Activated CD4-positive, alpha-beta T cell treated with anti-CD3 and anti-CD28 coated beads, Interleukin-2, amount 50 U/mL, for 16 hours (primary cell): Measurements from ENCODE around the gene RAB6B.

Experiments used
- DNase-seq: peaks from one replicate; pipeline ENCODE4 v3.0.0-alpha.2; 2020

The RAB6B gene

DNA sequence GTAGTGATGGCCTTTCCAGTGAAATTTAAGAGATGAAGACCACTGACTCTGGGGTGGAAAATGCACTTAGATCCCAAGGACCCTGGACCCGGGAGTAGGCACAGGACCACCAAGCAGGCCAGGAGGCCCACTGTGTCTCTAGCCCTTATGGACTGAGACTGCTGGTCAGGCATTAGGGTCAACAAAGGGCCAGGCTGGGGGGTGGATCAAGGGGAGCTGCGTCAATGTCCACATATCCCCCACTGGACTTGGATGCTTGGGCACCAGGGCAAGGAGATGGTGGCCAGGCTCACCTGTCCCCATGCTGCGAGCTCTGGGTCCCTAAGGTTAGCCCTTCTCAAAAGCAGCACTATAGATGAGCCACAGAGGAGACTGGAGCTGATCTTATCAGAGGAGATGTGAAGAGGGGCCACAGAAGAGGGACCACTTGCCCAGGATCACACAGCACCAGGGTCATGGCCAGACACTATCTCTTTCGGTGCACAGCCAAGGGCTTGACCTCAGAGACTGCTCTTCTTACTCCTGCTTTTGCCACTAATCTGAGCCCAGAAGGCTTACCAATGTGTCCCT, 14.7 kb downstream of the RAB6B start:
- DNase-seq: no peak

DNA sequence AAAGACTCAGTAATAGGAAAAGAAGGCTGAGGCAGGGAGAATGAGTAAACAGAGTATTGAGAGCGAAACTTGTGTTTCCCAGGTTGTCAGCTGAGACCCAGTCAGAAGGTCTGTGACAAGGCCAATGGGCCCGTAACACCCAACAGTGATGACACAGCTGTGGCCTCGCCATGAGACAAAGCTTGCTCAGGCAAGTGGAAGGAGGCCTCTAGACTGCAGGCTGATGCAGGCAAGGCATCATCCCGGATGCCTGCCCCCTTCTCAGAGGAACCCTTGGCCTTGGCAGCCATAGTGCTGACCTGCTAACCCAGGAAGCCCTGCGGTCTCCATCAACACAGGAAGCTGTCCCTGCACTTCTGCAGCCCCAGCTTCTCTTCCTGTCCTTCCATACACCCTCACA, 15.4 kb downstream of the RAB6B start:
- peak; percentile 59 for DNase-seq

DNA sequence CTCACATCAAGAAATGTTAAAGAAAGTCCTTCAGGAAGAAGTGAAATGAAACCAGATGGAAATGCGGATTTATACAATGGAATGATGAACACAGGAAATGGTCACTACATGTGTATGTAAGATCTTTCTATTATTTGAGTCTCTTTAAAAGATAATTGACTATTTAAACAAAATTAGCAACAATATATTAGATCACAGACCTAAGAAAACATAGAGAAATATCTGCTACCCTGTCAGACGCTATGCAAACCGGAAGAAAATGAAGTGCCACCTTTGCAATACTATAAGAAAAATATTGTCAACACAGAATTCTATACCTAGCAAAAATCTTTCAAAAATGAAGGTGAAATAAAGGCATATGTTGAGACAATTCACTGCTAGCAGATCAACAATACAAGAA, 17.2 kb downstream of the RAB6B start:
- DNase-seq: no peak

DNA sequence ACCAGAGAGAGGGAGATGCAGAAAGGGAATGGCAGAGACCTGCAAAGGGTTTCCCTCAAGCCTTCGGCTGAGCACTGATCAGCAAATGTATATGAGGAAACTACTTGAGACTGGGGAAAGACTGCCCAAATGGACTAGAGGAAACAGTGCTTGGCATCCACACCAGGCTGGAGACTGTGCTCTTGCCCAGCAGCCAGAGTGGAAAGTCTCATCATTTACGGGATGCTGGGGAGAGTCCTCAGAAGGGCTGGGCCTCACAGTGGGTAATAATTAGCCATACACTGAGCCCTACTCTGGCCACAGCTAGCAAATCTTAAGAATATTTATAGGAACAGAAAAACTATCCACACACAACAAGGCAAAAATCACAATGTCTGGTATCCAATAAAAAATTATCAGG, 18.5 kb downstream of the RAB6B start:
- no peak for DNase-seq

DNA sequence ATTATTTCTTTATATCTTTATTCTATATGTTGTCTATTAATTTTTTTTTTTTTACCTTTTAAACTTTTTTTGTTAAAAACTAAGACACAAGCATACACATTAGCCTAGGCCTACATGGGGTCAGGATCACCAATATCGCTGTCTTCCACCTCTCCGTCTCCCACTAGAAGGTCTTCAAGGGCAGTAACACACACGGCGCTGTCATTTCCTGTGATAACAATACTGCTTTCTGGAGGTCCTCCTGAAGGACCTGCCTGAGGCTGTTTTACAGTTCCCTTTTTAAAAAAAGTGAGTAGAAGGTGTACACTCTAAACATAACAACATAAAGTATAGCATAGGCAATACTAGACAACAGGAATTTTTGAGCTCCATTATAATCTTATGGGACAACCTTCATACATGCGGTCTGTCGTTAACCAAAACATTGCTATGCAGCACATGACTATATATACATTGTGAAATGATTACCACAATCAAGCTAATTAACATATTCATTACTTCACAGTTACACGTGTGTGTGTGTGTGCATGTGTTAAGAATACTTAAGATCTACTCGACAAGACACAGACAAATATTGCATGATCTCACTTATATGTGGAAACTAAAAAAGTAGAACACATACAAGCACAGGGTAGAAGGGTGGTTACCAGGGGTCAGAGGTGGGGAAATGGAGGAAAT, 20.8 kb downstream of the RAB6B start:
- DNase-seq: no peak

DNA sequence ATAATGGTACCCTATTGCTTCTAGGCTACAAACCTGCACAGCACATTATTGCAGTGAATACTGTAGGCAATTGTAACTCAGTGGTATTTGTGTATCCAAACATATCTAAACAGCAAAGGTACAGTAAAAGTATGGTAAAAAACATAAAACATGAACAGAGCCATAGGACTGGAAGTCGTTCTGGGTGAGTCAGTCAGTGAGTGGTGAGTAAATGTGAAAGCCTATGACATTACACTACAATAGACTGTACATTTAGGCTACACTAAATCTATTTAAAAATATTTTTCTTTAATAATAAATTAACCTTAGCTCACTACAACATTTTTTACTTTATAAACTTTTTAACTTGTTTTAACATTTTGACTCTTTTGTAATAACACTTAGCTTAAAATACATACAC, 21.3 kb downstream of the RAB6B start:
- DNase-seq: peak; percentile 39

DNA sequence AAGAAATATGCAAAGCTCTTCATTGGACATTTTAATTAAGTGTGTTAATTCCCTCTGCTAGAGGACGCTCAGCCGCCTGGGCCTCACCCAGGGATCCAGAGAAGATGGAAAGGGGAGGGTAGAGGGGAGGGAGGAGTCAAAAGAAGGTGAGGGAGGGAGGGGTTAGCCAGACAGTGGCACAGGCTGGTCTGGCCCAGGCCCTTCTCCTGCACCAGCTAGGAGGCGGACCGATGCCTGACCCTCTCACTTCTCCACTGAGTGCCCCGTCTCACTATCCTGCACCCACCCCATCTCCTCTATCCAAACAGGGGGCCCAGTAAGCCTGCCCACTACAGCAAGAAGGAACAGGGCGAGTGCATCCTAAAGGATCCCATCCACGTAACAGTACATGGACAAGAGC, 22.9 kb downstream of the RAB6B start:
- no peak for DNase-seq

DNA sequence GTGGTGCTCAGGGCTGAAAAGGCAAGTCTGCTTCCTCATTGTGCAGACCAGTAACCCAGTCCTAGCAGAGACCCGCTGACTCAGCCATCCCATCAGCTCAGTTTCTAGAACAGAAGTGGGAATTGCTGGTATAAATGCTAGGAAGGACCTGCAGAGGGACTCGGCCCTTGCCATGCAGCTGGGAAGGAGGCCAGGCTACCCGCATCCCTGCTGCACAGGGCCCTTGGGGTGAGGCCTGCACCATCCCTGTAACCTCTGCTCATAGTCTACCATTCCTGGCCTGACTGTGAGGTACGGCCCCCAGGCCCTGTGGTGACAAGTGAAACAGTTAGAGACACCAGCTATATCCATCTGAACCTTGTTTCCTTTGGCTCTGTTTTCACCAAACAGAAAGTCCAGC, 23.5 kb downstream of the RAB6B start:
- no peak for DNase-seq

DNA sequence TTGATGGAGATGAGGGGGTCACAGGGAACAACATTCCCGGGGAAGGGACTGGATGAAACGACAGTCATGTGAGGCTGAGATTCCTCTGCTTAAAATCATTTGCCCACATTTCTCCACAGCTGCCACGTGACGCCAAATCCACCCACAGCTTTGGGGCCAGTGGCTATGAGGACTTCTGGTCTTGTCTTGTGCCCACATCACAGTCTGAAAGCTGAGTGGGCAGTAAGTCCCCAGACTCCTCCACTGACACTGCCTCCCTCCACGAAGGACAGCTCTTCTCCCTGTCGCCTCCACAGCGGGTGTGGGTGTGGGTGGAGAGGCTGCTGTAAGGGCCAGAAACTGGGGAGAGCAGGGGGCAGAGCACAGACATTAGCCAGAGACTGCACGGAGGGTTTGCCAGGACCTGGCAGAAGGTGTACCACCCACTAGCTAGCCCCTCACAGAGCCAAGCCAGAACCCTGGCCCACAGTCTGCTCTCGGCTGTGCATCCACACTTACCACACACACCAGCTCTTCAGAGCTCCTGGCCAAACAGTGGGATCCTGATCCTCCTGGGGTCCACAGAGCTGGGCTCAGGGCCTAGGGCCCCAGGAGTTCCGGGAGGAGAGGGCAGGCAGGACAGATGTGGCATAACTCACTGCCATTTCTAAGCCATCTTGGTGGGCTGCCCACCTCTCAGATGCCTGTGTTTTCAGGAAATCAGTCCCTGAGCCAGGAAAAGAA, 24.2 kb downstream of the RAB6B start:
- no peak for DNase-seq

DNA sequence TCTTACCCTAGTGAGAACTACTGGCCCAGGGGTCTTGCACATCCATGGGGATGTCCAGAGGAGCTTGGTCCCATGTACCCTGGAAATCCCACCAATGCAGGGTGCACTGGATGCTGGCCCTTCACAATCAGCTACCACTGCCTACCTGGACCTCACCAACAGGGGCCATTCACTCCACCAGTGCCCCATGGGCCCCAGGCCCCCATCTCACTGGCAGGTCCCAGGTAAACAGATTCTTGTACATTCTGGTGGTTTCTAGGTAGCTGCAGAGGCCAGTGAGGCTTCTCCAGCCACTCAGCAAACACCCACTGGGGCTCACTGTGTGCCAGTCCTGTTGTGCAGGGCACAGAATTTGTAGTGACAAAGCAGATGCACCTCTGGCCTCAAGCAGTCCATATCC, 24.9 kb downstream of the RAB6B start:
- DNase-seq: no peak

DNA sequence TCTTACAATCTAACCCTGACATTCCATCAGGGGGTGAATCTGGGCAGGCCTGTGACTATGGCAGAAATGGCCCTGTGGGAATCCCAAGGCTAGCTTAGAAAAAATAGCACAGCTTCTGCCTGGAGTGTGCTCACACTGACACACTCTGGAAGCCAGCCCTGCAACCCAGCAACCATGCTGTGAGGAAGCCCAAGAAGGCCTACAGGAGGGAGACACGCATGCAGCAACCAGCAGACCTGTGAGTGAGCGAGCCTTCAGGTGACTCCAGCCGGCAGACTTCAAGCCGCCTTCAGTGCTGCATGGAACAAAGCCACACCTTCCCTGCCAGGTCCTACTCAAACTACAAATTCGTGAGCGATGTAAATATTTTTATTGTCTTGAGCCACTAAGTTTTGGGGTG, 26.1 kb downstream of the RAB6B start:
- no peak for DNase-seq

DNA sequence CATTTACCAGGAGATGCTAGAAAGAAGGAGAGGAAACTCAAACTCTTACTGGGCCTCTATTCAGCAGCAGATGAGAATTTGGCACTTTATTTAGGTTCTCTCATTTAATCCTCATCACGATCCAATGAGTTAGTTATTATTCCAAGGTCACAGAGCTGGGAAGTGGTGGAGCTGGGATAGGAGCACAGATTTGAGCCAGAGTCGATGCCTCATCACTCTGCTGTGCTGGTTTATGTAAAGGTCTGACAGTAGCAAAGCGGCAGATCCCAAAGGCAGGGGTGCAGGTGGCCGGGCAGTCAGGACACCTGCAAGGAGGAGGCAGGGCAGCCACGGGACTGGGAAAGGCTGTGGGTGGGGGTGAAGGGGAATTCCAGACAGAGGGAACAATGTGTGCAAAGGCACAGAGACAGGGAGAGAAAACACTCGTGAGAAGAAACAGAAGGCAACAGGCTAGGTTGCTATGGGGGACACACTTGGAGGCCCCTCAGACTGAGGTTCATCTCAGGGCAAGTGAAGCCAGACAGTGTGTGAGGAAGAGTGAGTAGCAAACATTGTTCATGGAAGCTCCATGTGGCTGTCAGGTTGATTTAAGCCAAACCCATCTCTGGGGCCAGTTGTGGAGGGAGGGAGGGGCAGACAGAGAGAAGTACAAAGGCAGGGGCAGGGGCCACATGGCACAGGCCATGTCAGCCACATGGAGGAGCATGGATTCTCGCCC, 26.8 kb downstream of the RAB6B start:
- DNase-seq: no peak

DNA sequence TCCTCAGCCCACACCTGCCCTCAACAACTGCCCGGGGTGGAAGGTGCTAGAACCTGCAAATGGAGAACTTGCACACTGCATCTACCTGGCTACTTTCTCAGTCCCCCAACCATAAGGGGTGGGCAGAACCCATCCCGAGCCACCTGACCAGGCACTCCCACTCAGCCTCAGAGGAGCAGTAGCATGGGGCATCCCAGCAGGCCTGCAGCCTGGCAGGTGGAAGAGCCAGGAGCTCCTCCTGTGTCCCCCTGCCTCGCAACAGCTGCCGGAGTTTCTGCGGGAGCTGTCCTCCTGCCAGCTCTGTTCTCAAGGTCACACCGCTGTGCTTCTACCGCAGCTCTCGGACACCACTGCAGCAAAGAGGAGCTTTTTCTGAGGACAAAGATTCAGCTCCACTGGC, 27.5 kb downstream of the RAB6B start:
- DNase-seq: no peak

DNA sequence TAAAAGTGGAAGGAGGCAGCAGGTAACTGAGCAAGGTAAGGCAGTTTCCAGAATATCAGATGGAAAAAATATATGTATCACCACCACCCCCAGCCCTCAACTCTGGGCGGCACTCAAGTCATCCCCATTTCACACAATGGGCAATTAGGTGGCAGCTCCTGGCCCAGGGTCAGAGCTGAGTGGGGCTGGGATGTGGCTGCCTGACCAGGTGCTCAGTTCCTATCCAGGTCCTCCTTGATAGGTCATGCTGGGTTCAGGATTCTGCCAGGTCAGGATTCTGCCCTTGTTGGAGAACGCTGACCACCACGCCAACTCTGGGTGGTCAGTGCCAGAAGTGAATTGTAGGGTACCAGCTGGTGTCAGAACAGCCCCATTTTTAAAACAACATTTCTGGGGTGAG, 29.5 kb downstream of the RAB6B start:
- no peak for DNase-seq

DNA sequence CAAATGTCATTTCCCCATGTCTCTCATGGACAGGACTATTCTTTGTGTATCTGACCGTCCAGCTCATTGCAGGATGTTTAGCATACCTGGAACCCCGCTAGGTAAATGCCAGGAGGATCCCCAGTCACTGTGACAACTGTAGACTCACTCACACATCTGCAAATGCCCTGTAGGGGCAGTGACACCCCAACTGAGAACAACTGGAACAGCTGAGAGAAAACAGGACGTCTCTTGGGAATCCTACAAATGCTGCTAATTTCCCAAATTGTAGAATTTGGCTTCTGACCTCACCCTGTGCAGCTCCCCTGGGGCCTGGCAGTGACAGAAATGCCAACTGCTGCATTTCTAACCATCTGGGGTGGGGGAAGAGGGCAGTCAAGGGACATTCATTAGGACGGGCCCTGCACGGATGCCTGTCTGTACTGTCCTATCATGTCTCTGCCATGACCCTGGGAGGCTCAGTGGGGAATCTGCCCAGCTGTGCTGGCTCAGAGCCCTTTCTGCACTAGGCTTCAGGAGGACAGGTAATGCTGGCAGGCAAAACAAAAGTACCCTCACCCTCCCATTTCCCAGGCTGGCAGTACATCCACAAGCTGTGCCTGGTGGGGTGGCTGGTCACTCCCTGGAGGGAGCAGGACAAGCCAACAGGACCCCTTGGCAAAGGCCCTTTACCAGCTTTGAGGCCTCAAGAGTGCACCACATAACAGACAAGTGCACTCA, 30.4 kb downstream of the RAB6B start:
- no peak for DNase-seq

DNA sequence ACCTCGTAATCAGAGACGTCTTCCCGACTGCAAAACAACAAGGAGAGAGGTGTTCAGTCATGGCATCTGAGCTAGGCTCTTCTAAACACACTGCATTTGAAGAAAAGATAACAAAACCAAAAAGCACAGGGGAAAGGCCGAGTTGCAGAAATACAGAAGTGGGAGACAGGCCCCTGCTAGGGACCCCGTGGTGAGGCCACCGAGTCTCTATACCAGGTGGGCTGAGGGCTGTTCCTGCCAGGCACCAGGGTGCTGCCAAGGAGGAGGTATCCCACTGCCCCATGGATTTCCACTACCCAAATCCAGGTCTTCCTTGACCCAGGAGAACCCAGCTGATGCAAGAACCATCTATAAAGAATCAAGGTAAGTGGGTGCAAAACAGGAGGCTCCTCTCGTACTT, 31.1 kb downstream of the RAB6B start:
- no peak for DNase-seq

DNA sequence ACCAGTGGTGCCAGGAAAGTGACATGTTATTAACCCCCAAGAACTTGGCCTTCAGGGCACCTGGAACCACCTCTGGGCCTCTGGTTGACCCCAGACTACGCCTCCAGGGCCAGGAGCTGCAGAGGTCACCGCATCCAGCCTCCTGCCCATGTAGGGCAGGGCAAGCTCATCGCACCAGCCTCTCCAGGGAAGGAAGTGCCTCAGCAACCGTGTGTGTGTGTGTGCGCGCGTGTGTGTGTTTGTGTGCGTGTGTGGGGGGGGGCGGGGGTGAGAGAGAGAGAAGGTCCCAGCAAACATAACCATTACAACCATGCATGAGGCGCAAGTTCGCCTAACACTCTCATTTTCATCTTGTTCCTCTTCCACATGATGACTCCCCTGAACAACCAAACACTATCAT, 31.8 kb downstream of the RAB6B start:
- no peak for DNase-seq

DNA sequence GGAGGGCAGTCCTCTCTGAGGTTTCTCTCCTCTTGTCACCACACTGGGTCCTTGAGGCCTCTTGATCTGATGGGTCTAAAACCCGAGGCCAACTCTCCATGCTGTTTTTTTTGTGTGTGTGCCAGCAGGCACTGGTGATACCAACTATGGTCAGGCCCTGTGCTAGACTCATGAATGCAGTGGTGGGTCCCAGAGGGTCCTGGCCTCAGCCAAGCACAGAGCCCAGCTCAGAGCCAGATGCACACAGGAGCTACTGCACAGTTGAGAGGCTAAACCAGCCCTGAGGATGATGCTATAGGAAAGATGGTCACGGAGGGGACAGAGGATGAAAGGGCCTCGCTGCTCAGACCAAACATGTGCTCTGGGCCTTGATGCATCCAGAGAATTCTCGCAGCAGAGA, 33.5 kb downstream of the RAB6B start:
- no peak for DNase-seq

DNA sequence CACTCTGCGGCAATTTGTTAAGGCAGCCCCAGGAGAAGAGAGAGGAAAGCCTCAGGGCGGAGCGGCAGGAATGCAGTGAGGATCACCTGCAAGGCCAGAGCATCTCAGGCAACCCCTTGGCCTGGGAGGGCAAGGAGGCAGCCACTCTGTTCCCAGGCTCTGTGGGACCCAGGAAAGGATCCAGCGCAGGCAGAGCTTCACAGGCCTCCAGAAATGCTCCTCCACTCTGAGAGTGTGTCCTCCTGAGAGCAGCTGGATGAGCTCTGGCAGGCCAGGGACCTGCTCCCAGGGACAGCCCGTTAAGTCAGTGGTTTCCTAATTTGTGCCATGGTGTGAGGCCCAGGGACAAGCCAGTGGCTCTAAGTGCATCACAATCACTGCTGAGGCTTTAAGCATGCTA, 35.2 kb downstream of the RAB6B start:
- DNase-seq: no peak

DNA sequence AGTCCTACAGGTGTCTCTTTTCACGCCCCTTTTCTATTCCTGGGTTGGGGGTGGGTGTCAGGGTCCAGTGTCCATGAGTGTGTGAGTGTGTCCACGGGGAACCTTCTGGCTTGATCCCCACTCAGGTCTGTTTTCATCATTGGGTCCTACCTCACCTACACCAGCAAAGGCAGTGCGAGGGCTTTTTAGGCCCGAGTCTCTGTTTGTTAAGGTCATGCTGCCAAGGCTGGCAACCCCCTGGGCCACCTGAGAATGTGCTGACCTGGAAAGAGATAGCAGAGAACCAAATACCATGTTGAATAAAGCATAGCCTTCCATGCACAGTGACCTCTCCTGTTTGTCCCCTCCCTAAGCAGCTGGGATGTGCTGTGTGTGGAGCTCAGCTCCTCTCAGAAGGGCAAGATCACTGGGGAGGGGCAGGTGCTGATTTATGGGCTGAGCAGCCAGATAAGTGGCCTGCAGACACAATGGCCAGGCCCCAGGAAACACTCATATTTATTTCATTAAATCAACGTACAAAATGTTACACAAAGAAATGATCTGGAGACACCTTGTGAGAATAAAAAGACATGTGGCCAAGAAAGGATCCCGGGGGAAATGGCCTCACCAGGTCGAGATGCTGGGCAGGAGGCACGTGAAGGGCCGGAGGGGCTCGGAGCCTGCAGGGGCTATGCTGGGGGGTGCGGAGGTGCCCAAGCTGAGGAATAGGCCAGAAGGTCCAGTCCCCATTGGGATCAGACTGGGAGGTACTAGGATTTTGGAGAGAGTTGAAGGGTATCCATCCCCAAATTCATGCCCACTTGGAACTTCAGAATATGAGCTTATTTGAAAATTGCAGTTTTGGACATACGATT, 36.1 kb downstream of the RAB6B start:
- DNase-seq: no peak

DNA sequence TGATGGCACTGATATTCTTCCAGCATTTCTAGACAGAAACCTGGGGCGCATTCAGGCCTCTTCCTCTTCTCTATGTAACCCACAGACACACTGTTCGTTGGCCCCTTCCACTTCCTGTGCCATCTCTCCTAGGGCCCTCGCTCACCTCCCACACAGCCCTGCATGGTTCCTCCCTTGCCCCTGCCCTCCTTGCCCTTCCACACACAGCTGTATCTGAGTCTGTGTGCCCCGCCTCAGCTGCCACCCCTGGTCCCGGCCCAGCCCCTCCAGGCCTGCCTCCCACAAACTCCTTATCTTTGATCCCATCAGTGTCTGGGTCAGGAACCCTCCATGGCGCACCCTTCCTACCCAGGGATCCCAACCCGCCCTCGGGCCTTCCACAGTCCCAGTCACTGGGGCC, 37.9 kb downstream of the RAB6B start:
- peak; percentile 26 for DNase-seq

DNA sequence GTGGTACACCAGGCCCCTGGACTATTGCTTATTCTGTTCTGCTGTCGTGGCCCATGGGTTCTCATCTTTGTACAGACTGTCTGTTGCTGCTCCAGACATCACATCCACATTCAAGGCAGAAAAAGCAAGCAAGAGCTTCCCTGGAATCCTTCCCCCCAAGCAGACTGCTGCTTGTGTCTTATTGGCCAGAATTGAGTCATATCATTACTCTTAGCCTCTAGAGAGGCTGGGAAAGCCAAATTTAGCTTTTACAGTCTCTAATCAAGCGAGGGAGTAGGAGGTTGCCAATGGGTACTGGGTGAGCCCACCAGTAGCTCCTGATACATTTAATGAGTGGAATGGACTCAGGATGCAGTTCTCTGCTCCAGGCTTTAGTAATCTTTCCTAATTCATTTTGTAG, 39.4 kb downstream of the RAB6B start:
- DNase-seq: no peak
